Liver (tissue), 9 donors: Measurements from ENCODE around the gene KCNN1. TPM values are rescaled to one million over a fixed set of nuclear protein-coding genes. Genes with fewer than 3 reads are reported as not detected.

Source experiments
- DNase-seq: peaks from one replicate; pipeline ENCODE4 v3.0.0-alpha.2; 2017; ENCODE audit warnings: low spot score
- H3K27ac ChIP-seq, 2 donors: one replicate each; pipeline ENCODE4 v1.7.0; 2013; ENCODE audit warnings: inconsistent platforms in 2 of 2, low read length in 2 of 2, control low read depth in 1 of 2, low read depth in 1 of 2, mild to moderate bottlenecking in 1 of 2
- H3K27me3 ChIP-seq, 4 donors: one replicate each; pipeline versions ENCODE4 v1.6.1 to v1.7.0; 2013; ENCODE audit warnings: low read length in 3 of 4, inconsistent platforms in 1 of 4, mild to moderate bottlenecking in 1 of 4, moderate library complexity in 1 of 4; ENCODE audit not compliant: control insufficient read depth in 4 of 4, insufficient read depth in 4 of 4
- H3K36me3 ChIP-seq, 4 donors: one replicate each; pipeline versions ENCODE4 v1.6.1 to v1.7.0; 2013; ENCODE audit warnings: low read length in 3 of 4, mild to moderate bottlenecking in 3 of 4, low read depth in 1 of 4, moderate library complexity in 1 of 4; ENCODE audit not compliant: control insufficient read depth in 4 of 4, insufficient read depth in 3 of 4
- H3K4me1 ChIP-seq, 4 donors: one replicate each; pipeline versions ENCODE4 v1.6.1 to v1.7.0; 2013; ENCODE audit warnings: low read length in 3 of 4, mild to moderate bottlenecking in 3 of 4, moderate library complexity in 1 of 4; ENCODE audit not compliant: control insufficient read depth in 4 of 4, insufficient read depth in 4 of 4
- H3K4me3 ChIP-seq, 3 donors: one replicate each; pipeline versions ENCODE4 v1.6.1 to v1.7.0; 2013; ENCODE audit warnings: low read length in 3 of 3, control low read depth in 1 of 3, low read depth in 1 of 3, mild to moderate bottlenecking in 1 of 3
- H3K9ac ChIP-seq, 2 donors: one replicate each; pipeline ENCODE4 v1.7.0; 2013; ENCODE audit warnings: low read length in 2 of 2, mild to moderate bottlenecking in 2 of 2, moderate library complexity in 2 of 2, control low read depth in 1 of 2, low read depth in 1 of 2
- H3K9me3 ChIP-seq, 4 donors: one replicate each; pipeline versions ENCODE4 v1.6.1 to v1.7.0; 2013; ENCODE audit warnings: low read length in 3 of 4; ENCODE audit not compliant: control insufficient read depth in 4 of 4
- CTCF ChIP-seq: fragments of 150-350 bp; IDR thresholded peaks from 2 replicates; pipeline ENCODE4 v1.5.1; 2017; ENCODE audit warnings: improper control_type of control experiment, low read depth, low read length; ENCODE audit not compliant: missing input control
- EGR1 ChIP-seq, 2 donors: IDR thresholded peaks; 2 replicates each; pipeline ENCODE4 v1.6.1; 2016 to 2018; ENCODE audit warnings: antibody characterized with exemption in 2 of 2, low read depth in 2 of 2
- FOXA1 ChIP-seq: IDR thresholded peaks from 2 replicates; pipeline ENCODE4 v1.6.1; 2016; ENCODE audit warnings: antibody characterized with exemption
- FOXA2 ChIP-seq: IDR thresholded peaks from 2 replicates; pipeline ENCODE4 v1.6.1; 2016; ENCODE audit warnings: antibody characterized with exemption
- GABPA ChIP-seq, 2 donors: IDR thresholded peaks in 1 of 2; conservative IDR thresholded peaks in 1 of 2; 2 replicates each; pipeline ENCODE4 v1.6.1; 2016; ENCODE audit warnings: antibody characterized with exemption in 2 of 2, mild to moderate bottlenecking in 1 of 2, moderate library complexity in 1 of 2
- HNF4A ChIP-seq, 2 donors: conservative IDR thresholded peaks; 2 replicates each; pipeline ENCODE4 v1.6.1; 2016; ENCODE audit warnings: antibody characterized with exemption in 2 of 2, mild to moderate bottlenecking in 2 of 2
- HNF4G ChIP-seq: IDR thresholded peaks from 2 replicates; pipeline ENCODE4 v1.6.1; 2016; ENCODE audit warnings: antibody characterized with exemption
- JUND ChIP-seq, 2 donors: IDR thresholded peaks; 2 replicates each; pipeline ENCODE4 v1.6.1; 2016; ENCODE audit warnings: antibody characterized with exemption in 2 of 2
- MAX ChIP-seq: IDR thresholded peaks from 2 replicates; pipeline ENCODE4 v1.6.1; 2016; ENCODE audit warnings: antibody characterized with exemption
- NR2F2 ChIP-seq: IDR thresholded peaks from 2 replicates; pipeline ENCODE4 v1.6.1; 2016; ENCODE audit warnings: antibody characterized with exemption
- RAD21 ChIP-seq, 2 donors: IDR thresholded peaks; 2 replicates each; pipeline ENCODE4 v1.6.1; 2016; ENCODE audit warnings: antibody characterized with exemption in 2 of 2, mild to moderate bottlenecking in 2 of 2
- REST ChIP-seq: IDR thresholded peaks from 2 replicates; pipeline ENCODE4 v1.6.1; 2016; ENCODE audit warnings: antibody characterized with exemption, mild to moderate bottlenecking
- RXRA ChIP-seq, 2 donors: IDR thresholded peaks; 2 replicates each; pipeline ENCODE4 v1.6.1; 2017 to 2018; ENCODE audit warnings: antibody characterized with exemption in 2 of 2, mild to moderate bottlenecking in 1 of 2
- SP1 ChIP-seq: IDR thresholded peaks from 2 replicates; pipeline ENCODE4 v1.6.1; 2018; ENCODE audit warnings: antibody characterized with exemption, mild to moderate bottlenecking
- TAF1 ChIP-seq: conservative IDR thresholded peaks from 2 replicates; pipeline ENCODE4 v1.6.1; 2016; ENCODE audit warnings: antibody characterized with exemption, mild to moderate bottlenecking
- YY1 ChIP-seq: IDR thresholded peaks from 2 replicates; pipeline ENCODE4 v1.6.1; 2016; ENCODE audit warnings: antibody characterized with exemption, mild to moderate bottlenecking
- WGBS: extraction: QIAGEN DNeasy Blood & Tissue Kit; methylation state at CpG from one replicate; pipeline ENCODE4 v1.1.7; 2013; 5-methylcytosine and 5-hydroxymethylcytosine counted together
- polyA plus RNA-seq, 2 donors: library from polyadenylated mRNA; stranded (reverse) in 1 of 2; unstranded in 1 of 2; fragments of 200-250 nt in 1 of 2; fragments of >200 nt in 1 of 2; fragmentation: Nextera tagmentation in 1 of 2; extraction: Ambion mirVana in 1 of 2; gene quantifications; one replicate each; pipeline versions ENCODE4 v1.2.1 to v1.2.3, GENCODE V29; 2013 to 2015
- total RNA-seq, 2 donors: library from RNA; depleted of rRNA; stranded (reverse); fragments of >200 nt; gene quantifications; one replicate each; pipeline ENCODE4 v1.2.3, GENCODE V29; 2014
- TF ChIP-seq, protein P1 (sequence below): IDR thresholded peaks from 2 replicates; pipeline ENCODE4 v1.6.1; 2016; ENCODE audit warnings: antibody characterized with exemption
- TF ChIP-seq, protein P2 (sequence below): IDR thresholded peaks from 2 replicates; pipeline ENCODE4 v1.6.1; 2016; ENCODE audit warnings: antibody characterized with exemption
- donor health status: healthy.
- donor health status: healthy.
- donor health status: healthy.
- donor health status: healthy.
- donor health status: healthy.

KCNN1 gene
- total and polyA plus RNA-seq, 4 donors: 0.05 to 0.08 (median 0.05) TPM; not detected in 1

DNA sequence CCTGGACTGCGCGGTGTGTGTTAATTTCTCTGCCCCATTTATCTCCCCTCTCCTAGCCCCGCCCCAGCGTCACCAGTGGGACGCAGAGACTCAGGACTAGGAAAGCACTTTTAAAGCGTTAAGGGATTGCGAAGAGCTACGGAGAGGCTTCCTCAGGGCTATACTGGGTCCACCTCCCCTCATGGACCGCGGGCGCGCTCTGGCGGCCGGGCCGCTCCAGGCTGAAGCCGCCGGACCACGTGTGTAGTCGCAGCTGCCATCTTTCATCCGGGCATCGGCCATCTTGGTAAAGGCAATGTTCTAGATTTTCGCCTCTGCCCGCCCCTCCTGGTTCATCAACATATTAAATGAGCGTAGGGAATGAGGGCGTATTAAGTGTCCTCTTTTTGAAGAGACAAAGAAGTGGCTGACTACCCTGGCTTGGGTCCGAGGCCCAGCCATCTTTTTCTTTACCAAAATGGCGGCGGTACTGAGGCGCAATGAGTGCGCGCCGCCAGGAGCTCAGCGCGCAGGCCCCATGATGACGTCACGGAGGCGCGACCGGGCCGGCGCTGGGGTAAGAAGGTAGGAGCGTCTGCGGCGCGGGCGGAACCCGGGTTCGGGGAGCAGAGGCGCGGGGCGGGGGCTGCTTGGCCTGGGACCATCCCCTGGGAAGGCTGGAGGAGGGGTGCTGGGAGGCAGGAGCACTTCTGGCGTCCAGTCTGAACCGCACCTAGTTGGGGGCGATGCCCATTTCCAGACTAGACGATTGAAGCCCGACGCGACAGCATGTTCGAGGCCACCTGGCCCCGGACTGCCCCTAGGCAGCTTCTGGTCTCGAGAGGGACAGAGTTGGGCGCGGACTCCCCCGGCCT lies 34.2 kb upstream of the KCNN1 start, which contains the start of gene CCDC124:
CCDC124 (plus strand) TSS at position 531 of the 854 bp plus-strand sequence. CDS start 3,406 bp downstream, outside the sequence.
- H3K36me3 ChIP-seq: peaks cover 0 to 5% (median 2%) of the 10 kb centered on the region in 4 donors
- WGBS: under 1% methylated on average over 64 of the region's 64 CpGs
- H3K27me3 ChIP-seq: no peaks in the 10 kb centered on the region
- peak; percentile 87 to 90 for TF ChIP-seq RAD21 (IDR thresholded peaks at IDR 0.05)
- TF ChIP-seq GABPA (IDR thresholded peaks at IDR 0.05 in 1 of 2, conservative IDR thresholded peaks at IDR 0.05 in 1 of 2): peak in 1 of 2 donors; percentile 47
- TF ChIP-seq SP1: peak; percentile 49
- no peak for TF ChIP-seq HNF4G
- peak; percentile 74 for TF ChIP-seq MAX
- TF ChIP-seq FOXA1: no peak
- no peak for TF ChIP-seq REST
- peak in 1 of 2 donors; percentile 40 for TF ChIP-seq RXRA (IDR thresholded peaks at IDR 0.05)
- TF ChIP-seq TAF1: no peak
- no peak for TF ChIP-seq JUND (IDR thresholded peaks at IDR 0.05)
- TF ChIP-seq, protein P1, sequence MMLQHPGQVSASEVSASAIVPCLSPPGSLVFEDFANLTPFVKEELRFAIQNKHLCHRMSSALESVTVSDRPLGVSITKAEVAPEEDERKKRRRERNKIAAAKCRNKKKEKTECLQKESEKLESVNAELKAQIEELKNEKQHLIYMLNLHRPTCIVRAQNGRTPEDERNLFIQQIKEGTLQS: no peak
- TF ChIP-seq, protein P2, sequence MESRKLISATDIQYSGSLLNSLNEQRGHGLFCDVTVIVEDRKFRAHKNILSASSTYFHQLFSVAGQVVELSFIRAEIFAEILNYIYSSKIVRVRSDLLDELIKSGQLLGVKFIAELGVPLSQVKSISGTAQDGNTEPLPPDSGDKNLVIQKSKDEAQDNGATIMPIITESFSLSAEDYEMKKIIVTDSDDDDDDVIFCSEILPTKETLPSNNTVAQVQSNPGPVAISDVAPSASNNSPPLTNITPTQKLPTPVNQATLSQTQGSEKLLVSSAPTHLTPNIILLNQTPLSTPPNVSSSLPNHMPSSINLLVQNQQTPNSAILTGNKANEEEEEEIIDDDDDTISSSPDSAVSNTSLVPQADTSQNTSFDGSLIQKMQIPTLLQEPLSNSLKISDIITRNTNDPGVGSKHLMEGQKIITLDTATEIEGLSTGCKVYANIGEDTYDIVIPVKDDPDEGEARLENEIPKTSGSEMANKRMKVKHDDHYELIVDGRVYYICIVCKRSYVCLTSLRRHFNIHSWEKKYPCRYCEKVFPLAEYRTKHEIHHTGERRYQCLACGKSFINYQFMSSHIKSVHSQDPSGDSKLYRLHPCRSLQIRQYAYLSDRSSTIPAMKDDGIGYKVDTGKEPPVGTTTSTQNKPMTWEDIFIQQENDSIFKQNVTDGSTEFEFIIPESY: no peak
- peak in 1 of 2 donors; percentile 16 for TF ChIP-seq EGR1 (IDR thresholded peaks at IDR 0.05; ENCODE audit: low read depth in 2 of 2)
- peak; percentile 88 for TF ChIP-seq CTCF
- peak; percentile 6 to 27 for TF ChIP-seq HNF4A (conservative IDR thresholded peaks at IDR 0.05)
- TF ChIP-seq FOXA2: no peak
- TF ChIP-seq NR2F2: no peak
- peak; percentile 100 for TF ChIP-seq YY1
- peaks cover 4 to 19% (median 10%) of the 10 kb centered on the region in 4 donors for H3K4me1 ChIP-seq
- peak within 1 kb of the TSS; percentile 79 to 85 for H3K27ac ChIP-seq
- peak within 1 kb of the TSS; percentile 77 to 78 for H3K9ac ChIP-seq
- peak; percentile 91 for DNase-seq
- H3K9me3 ChIP-seq: no peaks in the 10 kb centered on the region
- peak within 1 kb of the TSS; percentile 71 to 81 (median 76) for H3K4me3 ChIP-seq
